ENCODE results near the gene MTMR1. TPM values are rescaled to one million over a fixed set of nuclear protein-coding genes. Genes with fewer than 3 reads are reported as not detected.

MTMR1 gene
- total and polyA plus RNA-seq, 2 donors (not counting 3 experiments of a cell fraction or from before 2014, with no cell fraction given), result 17.1 to 20.3 TPM

- no peak for FAIRE-seq
- BruUV-seq (replicated peaks), result no TSS peak
Observed at GRCh38 chrX:150792949-150793527, 99.8 kb downstream of the MTMR1 start.

More at GRCh38 chrX:150792949-150793527, 99.8 kb downstream of the MTMR1 start:
- Histone ChIP-seq H3K4me2 (ENCODE audit: insufficient read depth, low read length) (no peak overlapping the region), H3K27me3 (ENCODE audit: control insufficient read depth in 2 of 2, insufficient read depth in 2 of 2, low read length in 2 of 2) (no peaks in the 10 kb centered on the region), H3K9me1 (replicated peaks; ENCODE audit: control insufficient read depth, extremely low read depth, insufficient read depth, low read length) (no peaks in the 10 kb centered on the region), H4K20me1 (replicated peaks; ENCODE audit: control insufficient read depth, extremely low read depth, insufficient read depth, low read length) (no peaks in the 10 kb centered on the region), H3K27ac (ENCODE audit: insufficient read depth, low read depth, low read length) (no peak overlapping the region), H3K9me3 (replicated peaks; ENCODE audit: control insufficient read depth, insufficient read depth, low read length) (no peaks in the 10 kb centered on the region), H3K9ac (replicated peaks; ENCODE audit: extremely low read depth, insufficient read depth, low read length) (no peak overlapping the region), H3K4me3 (replicated peaks in 1 of 3; ENCODE audit: insufficient read depth in 1 of 3, low read depth in 1 of 3, low read length in 3 of 3) (no peak overlapping the region), H3K79me2 (ENCODE audit: control insufficient read depth, insufficient read depth, low read length) (no peaks in the 10 kb centered on the region), H3K36me3 (ENCODE audit: control insufficient read depth in 2 of 2, extremely low read depth in 1 of 2, insufficient read depth in 2 of 2, low read length in 2 of 2) (no peaks in the 10 kb centered on the region), H3K4me1 (ENCODE audit: control insufficient read depth, extremely low read depth, insufficient read depth, low read length) (no peaks in the 10 kb centered on the region), H2AFZ (ENCODE audit: low read depth, low read length) (no peak overlapping the region)
- dilution Hi-C loops (cut with MboI; ENCODE audit: extremely low pct_ligation_motif_present, low sequenced_read_pairs) (no loop called here), intact Hi-C loops (cut with micrococcal nuclease) (no loop called here)
- ChIA-PET CTCF (no interaction called here), POLR2A (no interaction called here)
- DNase-seq (ENCODE audit: low read depth, low spot score), result no peak
- TF ChIP-seq FOS (IDR thresholded peaks at IDR 0.05; ENCODE audit: borderline replicate concordance, insufficient read depth, low read length) (no peak), POLR2A (IDR thresholded peaks at IDR 0.05; ENCODE audit: low read depth, low read length) (no peak), JUN (IDR thresholded peaks at IDR 0.05; ENCODE audit: borderline replicate concordance, insufficient read depth, insufficient read length, low read depth) (no peak), MAX (IDR thresholded peaks at IDR 0.05; ENCODE audit: insufficient read depth, insufficient read length) (no peak), CTCF (IDR thresholded peaks at IDR 0.05; ENCODE audit: extremely low read depth in 1 of 2, insufficient read depth in 1 of 2, low read depth in 1 of 2, low read length in 2 of 2) (no peak), POLR2AphosphoS5 (IDR thresholded peaks at IDR 0.05; ENCODE audit: insufficient read depth, low read depth, low read length) (no peak), MYC (IDR thresholded peaks at IDR 0.05; ENCODE audit: low read depth, low read length) (no peak), EZH2 (IDR thresholded peaks at IDR 0.05; ENCODE audit: borderline replicate concordance, low read depth, low read length, severe bottlenecking) (no peak), GATA2 (IDR thresholded peaks at IDR 0.05; ENCODE audit: insufficient read depth, insufficient read length, low read depth, low read length) (no peak)

All from endothelial cell of umbilical vein (primary cell).